ENCODE results near the gene ZNF678.
"Not testable (repeated sequence)": the region's sequence is repeated elsewhere in the genome, so short reads cannot be mapped to it uniquely, and the experiment has no call there.

Gene ZNF678

DNA sequence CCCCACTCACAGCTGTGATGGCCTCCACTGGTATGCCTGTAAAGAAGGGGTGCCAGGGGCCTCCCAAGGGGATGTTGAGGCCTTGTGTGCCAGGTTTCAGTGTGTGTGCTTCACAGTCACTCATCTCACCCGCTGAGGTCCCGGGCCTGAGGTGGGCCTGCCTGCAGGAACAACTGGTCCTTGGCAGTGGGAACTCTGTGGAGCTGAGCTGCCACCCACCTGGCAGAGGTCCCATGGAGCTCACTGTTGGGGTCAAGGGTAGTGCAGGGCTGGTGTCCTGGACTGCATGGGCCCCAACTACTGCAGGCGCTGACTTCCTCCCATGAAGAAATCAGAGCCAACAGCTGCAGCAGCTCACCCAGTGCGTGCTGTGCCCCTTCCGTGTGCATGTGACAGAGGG, 17.3 kb upstream of the ZNF678 start:
- no peak for TF ChIP-seq CTCF (conservative IDR thresholded peaks at IDR 0.05; ENCODE audit: low read depth, low read length)
- H3K4me3 ChIP-seq (ENCODE audit: low read length): no peak overlapping the region
- DNase-seq (ENCODE audit: low read depth): no peak

GRCh38 chr1:227546598-227547309, 16.6 kb upstream of the ZNF678 start:
- TF ChIP-seq CTCF (conservative IDR thresholded peaks at IDR 0.05; ENCODE audit: low read depth, low read length): no peak
- no peak overlapping the region for H3K4me3 ChIP-seq (ENCODE audit: low read length)
- DNase-seq (ENCODE audit: low read depth): no peak

DNA sequence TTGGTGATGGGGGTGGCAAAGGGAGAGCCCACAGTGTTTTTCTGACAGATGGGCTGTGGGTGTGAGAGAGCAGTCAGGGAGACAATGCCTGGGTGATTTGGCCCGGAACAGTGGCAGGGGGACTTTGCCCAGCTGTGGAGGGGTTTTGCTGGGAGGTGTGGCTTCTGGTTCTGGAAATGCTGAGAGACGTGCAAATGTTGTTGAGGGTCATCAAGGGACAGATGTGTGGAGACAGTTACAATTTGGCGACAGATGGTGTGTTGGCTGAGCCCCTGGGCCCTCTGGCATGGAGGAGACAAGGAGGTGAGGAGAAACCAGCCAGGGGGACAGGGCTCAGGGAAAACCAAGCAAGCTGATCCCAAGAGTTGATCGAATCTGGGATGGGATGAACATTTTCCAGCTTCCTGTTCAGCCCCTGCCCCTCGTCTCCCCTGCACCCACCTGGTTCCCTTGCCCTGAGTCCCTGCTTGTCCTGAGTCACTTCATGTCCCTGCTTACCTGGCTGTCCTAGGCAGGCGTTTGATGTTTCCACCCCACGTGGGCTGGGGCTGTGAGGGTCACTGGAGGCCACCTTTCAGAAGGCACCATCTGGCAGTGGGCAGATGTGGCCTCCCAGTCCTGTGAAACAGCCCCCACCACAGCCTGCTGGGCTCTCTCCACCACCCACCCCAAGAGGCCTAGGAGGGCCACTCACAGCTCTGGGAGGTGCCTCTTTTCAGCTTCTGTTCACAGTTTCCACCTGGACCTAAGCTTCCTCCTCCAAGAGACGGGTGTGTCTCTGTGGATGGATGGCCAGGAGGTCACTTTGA, 15.8 kb upstream of the ZNF678 start:
- no peak for TF ChIP-seq CTCF (conservative IDR thresholded peaks at IDR 0.05; ENCODE audit: low read depth, low read length)
- DNase-seq (ENCODE audit: low read depth): no peak
- no peak overlapping the region for H3K4me3 ChIP-seq (ENCODE audit: low read length)

DNA sequence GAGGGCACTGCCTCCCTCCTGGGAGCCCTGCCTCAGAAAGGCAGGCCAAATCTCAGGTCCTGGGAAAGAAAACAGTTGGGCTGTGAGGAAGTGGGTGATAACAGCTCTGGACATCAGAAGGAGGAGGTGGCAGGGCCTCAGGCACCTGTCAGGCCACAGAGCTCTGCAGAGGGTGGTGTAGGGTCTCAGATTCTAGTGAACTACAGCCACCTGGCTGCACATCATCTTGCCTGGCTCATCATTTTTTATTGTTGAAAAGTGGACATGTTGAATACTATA, 15.3 kb upstream of the ZNF678 start:
- no peak for TF ChIP-seq CTCF (conservative IDR thresholded peaks at IDR 0.05; ENCODE audit: low read depth, low read length)
- no peak overlapping the region for H3K4me3 ChIP-seq (ENCODE audit: low read length)
- DNase-seq (ENCODE audit: low read depth): no peak

DNA sequence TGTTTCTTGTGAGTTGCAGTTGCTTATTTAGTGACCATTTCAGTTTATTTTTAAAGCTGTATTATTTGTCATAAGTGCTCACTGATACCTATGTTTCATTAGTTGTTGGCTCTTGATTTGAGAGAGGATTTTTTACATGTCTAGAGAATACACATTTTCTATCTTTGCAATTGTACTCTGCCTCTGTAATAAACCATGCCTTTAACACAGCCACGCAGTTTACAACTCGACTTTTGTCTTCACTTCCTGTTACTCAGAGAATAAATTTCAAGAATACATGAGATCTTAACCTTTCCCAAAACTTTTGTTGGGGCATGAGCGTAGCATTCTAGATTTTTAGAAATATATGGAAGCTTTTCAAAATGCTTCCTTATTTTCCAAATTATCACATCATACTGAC, 14.9 kb upstream of the ZNF678 start:
- no peak overlapping the region for H3K4me3 ChIP-seq (ENCODE audit: low read length)
- no peak for TF ChIP-seq CTCF (conservative IDR thresholded peaks at IDR 0.05; ENCODE audit: low read depth, low read length)

DNA sequence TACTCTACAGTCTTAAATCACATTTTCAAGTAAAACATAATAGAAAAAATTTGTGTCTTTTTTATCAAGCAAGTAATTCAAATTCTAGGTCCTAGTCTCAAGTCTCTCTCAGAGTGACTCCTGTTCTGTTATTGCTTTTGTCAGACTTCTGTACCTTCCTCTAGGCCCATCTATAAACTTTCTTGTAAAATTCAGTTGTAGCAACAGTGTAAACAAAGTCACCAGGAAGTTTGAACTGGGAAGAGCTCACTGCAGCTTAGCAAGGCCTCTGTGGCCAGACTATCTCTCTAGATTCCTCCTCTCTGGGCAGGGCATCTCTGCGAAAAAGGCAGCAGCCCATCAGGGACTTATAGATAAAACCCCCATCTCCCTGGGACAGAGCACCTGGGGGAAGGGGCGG, 13.5 kb upstream of the ZNF678 start:
- H3K4me3 ChIP-seq (ENCODE audit: low read length): no peak overlapping the region
- no peak for TF ChIP-seq CTCF (conservative IDR thresholded peaks at IDR 0.05; ENCODE audit: low read depth, low read length)
- no peak for DNase-seq (ENCODE audit: low read depth)

More for the DNA sequence above, 14.9 kb upstream of the ZNF678 start:
- no peak for DNase-seq (ENCODE audit: low read depth)

DNA sequence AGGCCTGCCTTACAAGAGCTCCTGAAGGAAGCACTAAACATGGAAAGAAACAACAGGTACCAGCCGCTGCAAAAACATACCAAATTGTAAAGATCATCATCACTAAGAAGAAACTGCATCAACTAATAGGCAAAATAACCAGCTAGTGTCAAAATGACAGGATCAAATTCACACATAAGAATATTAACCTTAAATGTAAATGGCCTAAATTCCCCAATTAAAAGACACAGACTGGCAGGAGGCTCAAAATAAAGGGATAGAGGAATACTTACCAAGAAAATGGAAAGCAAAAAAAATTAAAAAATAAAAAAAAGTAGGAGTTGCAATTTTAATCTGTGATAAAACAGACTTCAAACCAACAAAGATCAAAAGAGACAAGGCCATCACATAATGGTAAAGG, 11.5 kb upstream of the ZNF678 start:
- DNase-seq (ENCODE audit: low read depth); H3K4me3 ChIP-seq (ENCODE audit: low read length): not testable (repeated sequence)
